ENCODE results near the gene ONECUT3. TPM values are rescaled to one million over a fixed set of nuclear protein-coding genes. Genes with fewer than 3 reads are reported as not detected.

Gene ONECUT3
- total RNA-seq, 2 experiments from 2014 or later, result not detected

GRCh38 chr19:1766800-1767352 is 13.6 kb downstream of the ONECUT3 start:
- peaks cover 10% of the 10 kb centered on the region for H3K4me1 ChIP-seq (ENCODE audit: insufficient read depth, low read length, poor library complexity, severe bottlenecking)
- POLR2A ChIA-PET, result no interaction called here

GRCh38 chr19:1767464-1767933 is 14.2 kb downstream of the ONECUT3 start:
- peak; percentile 62 for DNase-seq (ENCODE audit: low spot score)
- peaks cover 10% of the 10 kb centered on the region for H3K4me1 ChIP-seq (ENCODE audit: insufficient read depth, low read length, poor library complexity, severe bottlenecking)
- ChIA-PET CTCF (ENCODE audit: unreplicated experiment) (no interaction called here), POLR2A (no interaction called here)
- H3K79me2 ChIP-seq (ENCODE audit: insufficient read depth, low read depth, low read length), result no peaks in the 10 kb centered on the region
- BruUV-seq (replicated peaks), result no TSS peak
- H4K20me1 ChIP-seq (ENCODE audit: insufficient read depth, low read length), result no peaks in the 10 kb centered on the region
- peak overlapping the region; percentile 19; the same call in 1 of the 2 replicates for H3K4me2 ChIP-seq (ENCODE audit: low read length)
- no peaks in the 10 kb centered on the region for H3K9me2 ChIP-seq (ENCODE audit: insufficient read depth, low read length)
- no peaks in the 10 kb centered on the region for H3K36me3 ChIP-seq (ENCODE audit: insufficient read depth, low read length)
- no peak overlapping the region for H3K27ac ChIP-seq (ENCODE audit: low read depth, low read length, poor library complexity, severe bottlenecking)
- peaks cover 12% of the 10 kb centered on the region for H3K9me3 ChIP-seq (ENCODE audit: low read length)
- peak; percentile 91 for TF ChIP-seq CTCF (conservative IDR thresholded peaks at IDR 0.05; ENCODE audit: low read length)
- no peak for TF ChIP-seq EZH2phosphoT487 (IDR thresholded peaks at IDR 0.05; ENCODE audit: borderline replicate concordance, low read depth, low read length)
- H3K4me3 ChIP-seq (ENCODE audit: low read depth, low read length, poor library complexity, severe bottlenecking), result no peak overlapping the region
- intact Hi-C loops (cut with micrococcal nuclease; ENCODE audit: unreplicated experiment), result loop anchor here (1.0 kb wide), 3 partner anchors 95 to 221 kb away; partner anchors contain the start of gene UQCR11
- no peak overlapping the region for H2AFZ ChIP-seq (ENCODE audit: low read length)

More at GRCh38 chr19:1766800-1767352, 13.6 kb downstream of the ONECUT3 start:
- no peak for TF ChIP-seq EZH2phosphoT487 (IDR thresholded peaks at IDR 0.05; ENCODE audit: borderline replicate concordance, low read depth, low read length)
- TF ChIP-seq CTCF (conservative IDR thresholded peaks at IDR 0.05; ENCODE audit: low read length), result no peak
- Histone ChIP-seq H2AFZ (ENCODE audit: low read length) (no peak overlapping the region), H3K4me2 (ENCODE audit: low read length) (peak overlapping the region; percentile 19; the same call in 1 of the 2 replicates), H3K4me3 (ENCODE audit: low read depth, low read length, poor library complexity, severe bottlenecking) (no peak overlapping the region), H3K36me3 (ENCODE audit: insufficient read depth, low read length) (no peaks in the 10 kb centered on the region), H3K27ac (ENCODE audit: low read depth, low read length, poor library complexity, severe bottlenecking) (no peak overlapping the region), H3K9me2 (ENCODE audit: insufficient read depth, low read length) (no peaks in the 10 kb centered on the region), H3K79me2 (ENCODE audit: insufficient read depth, low read depth, low read length) (no peaks in the 10 kb centered on the region), H3K9me3 (ENCODE audit: low read length) (peaks cover 12% of the 10 kb centered on the region), H4K20me1 (ENCODE audit: insufficient read depth, low read length) (no peaks in the 10 kb centered on the region)
- no TSS peak for BruUV-seq (replicated peaks)
- no peak for DNase-seq (ENCODE audit: low spot score)
- intact Hi-C loops (cut with micrococcal nuclease; ENCODE audit: unreplicated experiment), result loop anchor here (1.0 kb wide), 3 partner anchors 95 to 221 kb away; partner anchors contain the start of gene UQCR11
- CTCF ChIA-PET (ENCODE audit: unreplicated experiment), result no interaction called here

- H3K4me3 ChIP-seq (ENCODE audit: low read depth, low read length, poor library complexity, severe bottlenecking), result no peak overlapping the region
- no peak for DNase-seq (ENCODE audit: low spot score)
- H4K20me1 ChIP-seq (ENCODE audit: insufficient read depth, low read length), result no peaks in the 10 kb centered on the region
- TF ChIP-seq CTCF (conservative IDR thresholded peaks at IDR 0.05; ENCODE audit: low read length), result peak; percentile 38; the same call in 1 of the 2 replicates
- TF ChIP-seq EZH2phosphoT487 (IDR thresholded peaks at IDR 0.05; ENCODE audit: borderline replicate concordance, low read depth, low read length), result no peak
- no peak overlapping the region for H3K27ac ChIP-seq (ENCODE audit: low read depth, low read length, poor library complexity, severe bottlenecking)
- H3K9me3 ChIP-seq (ENCODE audit: low read length), result peaks cover 12% of the 10 kb centered on the region
- H2AFZ ChIP-seq (ENCODE audit: low read length), result no peak overlapping the region
- H3K79me2 ChIP-seq (ENCODE audit: insufficient read depth, low read depth, low read length), result no peaks in the 10 kb centered on the region
- H3K4me1 ChIP-seq (ENCODE audit: insufficient read depth, low read length, poor library complexity, severe bottlenecking), result peaks cover 10% of the 10 kb centered on the region
- H3K4me2 ChIP-seq (ENCODE audit: low read length), result no peak overlapping the region
- H3K36me3 ChIP-seq (ENCODE audit: insufficient read depth, low read length), result no peaks in the 10 kb centered on the region
- BruUV-seq (replicated peaks), result no TSS peak
- intact Hi-C loops (cut with micrococcal nuclease; ENCODE audit: unreplicated experiment), result no loop called here
- H3K9me2 ChIP-seq (ENCODE audit: insufficient read depth, low read length), result no peaks in the 10 kb centered on the region
- CTCF ChIA-PET (ENCODE audit: unreplicated experiment), result no interaction called here
- POLR2A ChIA-PET, result no interaction called here
These were observed 14.9 kb downstream of the ONECUT3 start for GRCh38 chr19:1768248-1768647.

Data from OCI-LY7 (cell line).